Astrocyte (in vitro differentiated cells and primary cell): ENCODE results near the gene CCDC178. TPM values are rescaled to one million over a fixed set of nuclear protein-coding genes. Genes with fewer than 3 reads are reported as not detected.
A peak's percentile ranks its signal among the peaks of the same experiment; 100 is the strongest.

Experiments used
- DNase-seq: peaks from one replicate; pipeline ENCODE4 v3.0.0-alpha.2; 2010; ENCODE audit warnings: low read depth
- FAIRE-seq: peaks from 2 replicates; lab custom pipeline; 2011; peaks lifted over from hg19 to GRCh38; lab: Jason Lieb, UNC
- H2AFZ ChIP-seq: 2 replicates; pipeline ENCODE4 v1.6.0; 2012; ENCODE audit warnings: low read depth, low read length, inconsistent platforms
- H3K27ac ChIP-seq: 2 replicates; pipeline ENCODE4 v1.5.1; 2011; ENCODE audit warnings: low read depth, low read length, inconsistent platforms
- H3K27me3 ChIP-seq: 2 replicates; pipeline ENCODE4 v1.6.0; 2011; ENCODE audit warnings: low read length, inconsistent platforms; ENCODE audit not compliant: insufficient read depth
- H3K36me3 ChIP-seq: 2 replicates; pipeline ENCODE4 v1.5.1; 2011; ENCODE audit warnings: low read length, inconsistent platforms; ENCODE audit not compliant: insufficient read depth
- H3K4me1 ChIP-seq: 2 replicates; pipeline ENCODE4 v1.5.1; 2011; ENCODE audit warnings: low read length, inconsistent platforms; ENCODE audit not compliant: insufficient read depth
- H3K4me2 ChIP-seq: 2 replicates; pipeline ENCODE4 v1.6.0; 2012; ENCODE audit warnings: low read length, inconsistent platforms
- H3K4me3 ChIP-seq: 2 replicates; pipeline ENCODE4 v1.5.1; 2011; ENCODE audit warnings: low read depth, mild to moderate bottlenecking, low read length, inconsistent platforms; ENCODE audit not compliant: insufficient read depth
- H3K79me2 ChIP-seq: 2 replicates; pipeline ENCODE4 v1.6.0; 2012; ENCODE audit warnings: mild to moderate bottlenecking, low read length, inconsistent platforms; ENCODE audit not compliant: insufficient read depth
- H3K9ac ChIP-seq: 2 replicates; pipeline ENCODE4 v1.6.0; 2012; ENCODE audit warnings: mild to moderate bottlenecking, low read length, inconsistent platforms
- H3K9me3 ChIP-seq: 2 replicates; pipeline ENCODE4 v1.5.1; 2012; ENCODE audit warnings: low read depth, mild to moderate bottlenecking, low read length, inconsistent platforms; ENCODE audit not compliant: insufficient read depth
- H4K20me1 ChIP-seq: 2 replicates; pipeline ENCODE4 v1.6.0; 2012; ENCODE audit warnings: low read length, inconsistent platforms; ENCODE audit not compliant: insufficient read depth
- H3K27ac Mint-ChIP-seq: one replicate; pipeline ENCODE4 v1.8.0; 2021; ENCODE audit warnings: mild to moderate bottlenecking, mixed read lengths; ENCODE audit not compliant: unreplicated experiment
- H3K27me3 Mint-ChIP-seq: one replicate; pipeline ENCODE4 v1.8.0; 2021; ENCODE audit warnings: low read depth, mixed read lengths; ENCODE audit not compliant: unreplicated experiment
- H3K36me3 Mint-ChIP-seq: one replicate; pipeline ENCODE4 v1.8.0; 2021; ENCODE audit warnings: low read depth, mixed read lengths; ENCODE audit not compliant: unreplicated experiment
- H3K4me1 Mint-ChIP-seq: one replicate; pipeline ENCODE4 v1.8.0; 2021; ENCODE audit warnings: low read depth, mixed read lengths; ENCODE audit not compliant: unreplicated experiment
- H3K4me3 Mint-ChIP-seq: one replicate; pipeline ENCODE4 v1.8.0; 2021; ENCODE audit warnings: mild to moderate bottlenecking, moderate library complexity, mixed read lengths; ENCODE audit not compliant: unreplicated experiment
- H3K9me3 Mint-ChIP-seq: one replicate; pipeline ENCODE4 v1.8.0; 2021; ENCODE audit warnings: mild to moderate bottlenecking, mixed read lengths; ENCODE audit not compliant: unreplicated experiment
- EZH2 ChIP-seq: IDR thresholded peaks from 2 replicates; pipeline ENCODE4 v1.6.1; 2012; ENCODE audit warnings: mild to moderate bottlenecking, low read length, inconsistent platforms; ENCODE audit not compliant: insufficient read depth
- total RNA-seq: library from RNA; stranded (reverse); gene quantifications from 2 replicates; pipeline ENCODE4 v1.2.1, GENCODE V29; 2021
- TF ChIP-seq, protein P1 (sequence below): IDR thresholded peaks from 2 replicates; pipeline ENCODE4 v1.5.1; 2011; ENCODE audit warnings: low read depth, mild to moderate bottlenecking, inconsistent platforms, low read length, moderate library complexity; ENCODE audit not compliant: insufficient read depth

Gene CCDC178
- total RNA-seq, 1 donor from 2014 or later, result 0.30 TPM

DNA sequence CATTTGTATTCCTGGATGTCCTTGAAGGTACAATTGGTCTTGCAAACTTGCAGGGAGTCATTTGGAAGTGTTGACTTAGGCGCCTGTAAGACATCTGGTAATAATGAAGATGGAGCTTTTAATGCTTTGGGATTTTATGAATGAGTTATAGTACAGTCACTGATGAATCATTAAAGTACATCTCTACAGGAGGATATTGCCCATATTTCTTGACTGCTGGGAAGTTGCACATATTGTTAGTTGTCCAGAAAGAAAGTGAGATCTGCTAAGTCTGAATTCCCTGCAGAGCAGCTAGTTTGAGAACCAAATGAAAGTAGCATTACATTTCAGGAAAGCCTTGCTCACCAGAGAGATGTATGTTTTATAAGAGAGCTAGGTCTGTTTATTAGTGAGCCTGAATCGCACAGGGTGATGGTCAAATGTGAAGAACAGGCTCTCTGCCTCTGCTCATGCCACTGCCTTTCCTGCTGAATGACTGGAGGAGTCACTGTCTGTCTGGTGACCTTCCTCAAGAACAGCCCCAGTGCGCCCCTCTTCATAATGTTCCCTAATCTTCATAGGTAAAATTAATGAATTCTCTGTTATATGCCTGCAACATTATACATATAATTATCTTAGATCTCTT lies 528.7 kb downstream of the CCDC178 start:
- Histone ChIP-seq H3K79me2 (no peaks in the 10 kb centered on the region), H2AFZ (peak overlapping the region; percentile 40), H3K4me3 (no peak overlapping the region), H3K27me3 (no peaks in the 10 kb centered on the region), H3K9me3 (no peaks in the 10 kb centered on the region), H3K27ac (peak overlapping the region; percentile 40), H3K9ac (no peak overlapping the region), H3K4me2 (peak overlapping the region; percentile 69), H3K36me3 (no peaks in the 10 kb centered on the region), H3K4me1 (peaks cover 27% of the 10 kb centered on the region), H4K20me1 (no peaks in the 10 kb centered on the region)
- Mint-ChIP-seq H3K36me3 (no peaks in the 10 kb centered on the region), H3K27ac (no peak overlapping the region), H3K9me3 (no peaks in the 10 kb centered on the region), H3K27me3 (no peaks in the 10 kb centered on the region), H3K4me3 (no peak overlapping the region), H3K4me1 (peaks cover 19% of the 10 kb centered on the region)
- DNase-seq (peak; percentile 81), FAIRE-seq (peak; percentile 45)
- TF ChIP-seq EZH2, result no peak
- TF ChIP-seq, protein P1, sequence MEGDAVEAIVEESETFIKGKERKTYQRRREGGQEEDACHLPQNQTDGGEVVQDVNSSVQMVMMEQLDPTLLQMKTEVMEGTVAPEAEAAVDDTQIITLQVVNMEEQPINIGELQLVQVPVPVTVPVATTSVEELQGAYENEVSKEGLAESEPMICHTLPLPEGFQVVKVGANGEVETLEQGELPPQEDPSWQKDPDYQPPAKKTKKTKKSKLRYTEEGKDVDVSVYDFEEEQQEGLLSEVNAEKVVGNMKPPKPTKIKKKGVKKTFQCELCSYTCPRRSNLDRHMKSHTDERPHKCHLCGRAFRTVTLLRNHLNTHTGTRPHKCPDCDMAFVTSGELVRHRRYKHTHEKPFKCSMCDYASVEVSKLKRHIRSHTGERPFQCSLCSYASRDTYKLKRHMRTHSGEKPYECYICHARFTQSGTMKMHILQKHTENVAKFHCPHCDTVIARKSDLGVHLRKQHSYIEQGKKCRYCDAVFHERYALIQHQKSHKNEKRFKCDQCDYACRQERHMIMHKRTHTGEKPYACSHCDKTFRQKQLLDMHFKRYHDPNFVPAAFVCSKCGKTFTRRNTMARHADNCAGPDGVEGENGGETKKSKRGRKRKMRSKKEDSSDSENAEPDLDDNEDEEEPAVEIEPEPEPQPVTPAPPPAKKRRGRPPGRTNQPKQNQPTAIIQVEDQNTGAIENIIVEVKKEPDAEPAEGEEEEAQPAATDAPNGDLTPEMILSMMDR, result no peak

DNA sequence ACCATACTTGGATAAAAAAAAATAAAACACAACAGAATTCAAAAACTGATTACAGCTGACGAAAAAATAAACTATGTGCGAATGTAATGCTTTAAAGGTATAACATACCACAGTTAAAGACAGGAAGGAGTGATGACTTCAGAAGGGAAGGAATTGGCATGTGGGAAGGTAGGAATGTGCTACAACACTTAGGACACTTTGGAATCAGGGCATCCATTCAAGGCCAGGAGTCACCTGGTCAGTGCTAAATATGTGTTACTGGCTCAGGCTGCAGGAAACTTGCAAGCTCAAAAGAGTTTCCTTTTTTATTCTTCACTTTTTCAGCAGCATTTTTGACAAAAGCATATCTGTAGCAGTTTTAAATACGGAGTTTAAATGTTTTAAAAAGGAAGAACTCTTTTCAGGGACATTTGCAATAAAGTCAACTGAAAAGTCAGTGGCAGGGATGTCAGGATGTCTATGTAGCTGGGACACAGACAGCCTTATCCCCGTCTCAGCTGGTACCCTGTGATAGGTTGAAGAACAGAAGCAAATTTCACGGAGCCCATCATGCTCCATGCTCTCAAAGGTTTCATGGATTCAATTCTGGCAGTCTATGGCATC lies 529.7 kb downstream of the CCDC178 start:
- Histone ChIP-seq H3K9ac (no peak overlapping the region), H3K4me2 (peak overlapping the region; percentile 69), H3K4me3 (peak overlapping the region; percentile 11), H3K27ac (no peak overlapping the region), H3K36me3 (no peaks in the 10 kb centered on the region), H2AFZ (no peak overlapping the region), H3K27me3 (no peaks in the 10 kb centered on the region), H3K4me1 (peaks cover 27% of the 10 kb centered on the region), H4K20me1 (no peaks in the 10 kb centered on the region), H3K9me3 (no peaks in the 10 kb centered on the region), H3K79me2 (no peaks in the 10 kb centered on the region)
- no peak for TF ChIP-seq EZH2
- TF ChIP-seq, protein P1, result no peak
- Mint-ChIP-seq H3K4me1 (peaks cover 22% of the 10 kb centered on the region), H3K27ac (peak overlapping the region; percentile 55), H3K9me3 (no peaks in the 10 kb centered on the region), H3K27me3 (no peaks in the 10 kb centered on the region), H3K36me3 (no peaks in the 10 kb centered on the region), H3K4me3 (no peak overlapping the region)
- DNase-seq (peak; percentile 77), FAIRE-seq (no peak)
